SKM-1 treated with dmso at 0.1 percent for 144 hours (cell line): Measurements from ENCODE around the gene TAS2R41.

ENCODE experiments used
- DNase-seq: peaks from one replicate; lab custom pipeline; 2025; ENCODE audit not compliant: unreplicated experiment; lab: John Stamatoyannopoulos, UW

TAS2R41 gene

GRCh38 chr7:143477501-143478150 is at the start of gene TAS2R41:
Gene TAS2R41 (plus strand): TSS chr7:143477873. CDS start chr7:143477873, 0 bp downstream.
- DNase-seq, result no peak

- no peak for DNase-seq
These were observed 47.6 kb upstream of the TAS2R41 start for GRCh38 chr7:143429770-143430698.

GRCh38 chr7:143431109-143431508 is 46.6 kb upstream of the TAS2R41 start:
- DNase-seq, result no peak

- DNase-seq, result no peak
These were observed 43.9 kb upstream of the TAS2R41 start for GRCh38 chr7:143433759-143434158.

- DNase-seq, result no peak
These were observed 43.0 kb upstream of the TAS2R41 start for GRCh38 chr7:143434660-143435059.

- DNase-seq, result no peak
These were observed 42.4 kb upstream of the TAS2R41 start for GRCh38 chr7:143435266-143435665.

GRCh38 chr7:143436325-143436946 is 41.2 kb upstream of the TAS2R41 start:
- DNase-seq, result no peak

- no peak for DNase-seq
These were observed 40.1 kb upstream of the TAS2R41 start for GRCh38 chr7:143437578-143437977.

- DNase-seq, result no peak
These were observed 37.8 kb upstream of the TAS2R41 start for GRCh38 chr7:143439866-143440265.

- DNase-seq, result no peak
These were observed 34.5 kb upstream of the TAS2R41 start, which contains the start of gene TAS2R60 for GRCh38 chr7:143443153-143443552. Gene TAS2R60 (plus strand): TSS chr7:143443453. CDS start chr7:143443453, 0 bp downstream.

- DNase-seq, result no peak
These were observed 33.5 kb upstream of the TAS2R41 start for GRCh38 chr7:143444063-143444782.

- DNase-seq, result no peak
These were observed 32.9 kb upstream of the TAS2R41 start for GRCh38 chr7:143444785-143445184.

GRCh38 chr7:143447466-143447865 is 30.2 kb upstream of the TAS2R41 start:
- DNase-seq, result no peak

GRCh38 chr7:143448429-143448828 is 29.2 kb upstream of the TAS2R41 start:
- DNase-seq, result no peak

GRCh38 chr7:143449793-143450192 is 27.9 kb upstream of the TAS2R41 start:
- DNase-seq, result no peak

GRCh38 chr7:143451122-143451521 is 26.6 kb upstream of the TAS2R41 start:
- DNase-seq, result no peak

GRCh38 chr7:143451746-143452145 is 25.9 kb upstream of the TAS2R41 start:
- no peak for DNase-seq

- DNase-seq, result no peak
These were observed 25.2 kb upstream of the TAS2R41 start for GRCh38 chr7:143452495-143452894.

GRCh38 chr7:143454091-143454680 is 23.5 kb upstream of the TAS2R41 start:
- no peak for DNase-seq

GRCh38 chr7:143455491-143455890 is 22.2 kb upstream of the TAS2R41 start:
- no peak for DNase-seq

- DNase-seq, result no peak
These were observed 21.7 kb upstream of the TAS2R41 start for GRCh38 chr7:143455942-143456341.
